Mesendoderm (in vitro differentiated cells): Measurements from ENCODE around the gene COL12A1.
A peak's percentile ranks its signal among the peaks of the same experiment; 100 is the strongest.

Experiments used
- DNase-seq: peaks from one replicate; pipeline ENCODE4 v3.0.0; 2013
- H2AK5ac ChIP-seq: 2 replicates; pipeline ENCODE4 v1.6.1; 2013; ENCODE audit warnings: low read length, inconsistent platforms
- H2BK120ac ChIP-seq: 2 replicates; pipeline ENCODE4 v1.6.1; 2013; ENCODE audit warnings: low read depth, mild to moderate bottlenecking, low read length, moderate library complexity, mixed read lengths
- H2BK15ac ChIP-seq: replicated peaks from 2 replicates; pipeline ENCODE4 v1.6.1; 2013; ENCODE audit warnings: low read depth, mild to moderate bottlenecking, moderate library complexity
- H2BK5ac ChIP-seq: 2 replicates; pipeline ENCODE4 v1.6.1; 2013; ENCODE audit warnings: low read length, inconsistent platforms
- H3K18ac ChIP-seq: 2 replicates; pipeline ENCODE4 v1.6.1; 2013; ENCODE audit warnings: mild to moderate bottlenecking, low read length, mixed read lengths
- H3K23ac ChIP-seq: one replicate; pipeline ENCODE4 v1.6.1; 2013; ENCODE audit warnings: low read length
- H3K27ac ChIP-seq: 2 replicates; pipeline ENCODE4 v1.5.1; 2013; ENCODE audit warnings: low read depth, mild to moderate bottlenecking, inconsistent platforms, low read length, moderate library complexity
- H3K27me3 ChIP-seq: 2 replicates; pipeline ENCODE4 v1.6.1; 2013; ENCODE audit warnings: low read length, control low read depth, mild to moderate bottlenecking, inconsistent platforms; ENCODE audit not compliant: insufficient read depth, poor library complexity
- H3K36me3 ChIP-seq: 2 replicates; pipeline ENCODE4 v1.6.1; 2013; ENCODE audit warnings: low read length, inconsistent platforms; ENCODE audit not compliant: control insufficient read depth, insufficient read depth
- H3K4ac ChIP-seq: one replicate; pipeline ENCODE4 v1.6.1; 2013; ENCODE audit warnings: low read depth, mild to moderate bottlenecking, low read length, moderate library complexity
- H3K4me1 ChIP-seq: 2 replicates; pipeline ENCODE4 v1.6.1; 2013; ENCODE audit warnings: low read depth, low read length, inconsistent platforms; ENCODE audit not compliant: control insufficient read depth
- H3K4me2 ChIP-seq: 2 replicates; pipeline ENCODE4 v1.6.1; 2013; ENCODE audit warnings: low read length
- H3K4me3 ChIP-seq: 2 replicates; pipeline ENCODE4 v1.5.1; 2013; ENCODE audit warnings: mild to moderate bottlenecking, low read length
- H3K56ac ChIP-seq: one replicate; pipeline ENCODE4 v1.6.1; 2013; ENCODE audit warnings: low read length
- H3K79me1 ChIP-seq: 2 replicates; pipeline ENCODE4 v1.6.1; 2013; ENCODE audit warnings: low read length, inconsistent platforms
- H3K79me2 ChIP-seq: 2 replicates; pipeline ENCODE4 v1.6.1; 2013; ENCODE audit warnings: mild to moderate bottlenecking, low read length; ENCODE audit not compliant: control insufficient read depth, insufficient read depth
- H3K9ac ChIP-seq: 2 replicates; pipeline ENCODE4 v1.6.1; 2013; ENCODE audit warnings: low read length, inconsistent platforms
- H4K5ac ChIP-seq: one replicate; pipeline ENCODE4 v1.6.1; 2013; ENCODE audit warnings: low read length
- H4K8ac ChIP-seq: one replicate; pipeline ENCODE4 v1.6.1; 2013; ENCODE audit warnings: low read depth, mild to moderate bottlenecking, control low read depth, low read length, moderate library complexity
- WGBS: extraction: QIAGEN DNeasy Blood & Tissue Kit; methylation state at CpG from one replicate; pipeline ENCODE4 v1.1.7; 2013; ENCODE audit warnings: low lambda C conversion rate, missing lambda C conversion rate; ENCODE audit not compliant: insufficient coverage; ENCODE audit errors: extremely low coverage; 5-methylcytosine and 5-hydroxymethylcytosine counted together

COL12A1 gene

GRCh38 chr6:75166236-75166635 lies 39.6 kb downstream of the COL12A1 start:
- no peaks in the 10 kb centered on the region for H3K79me1 ChIP-seq
- no peak overlapping the region for H3K18ac ChIP-seq
- no peak overlapping the region for H4K8ac ChIP-seq
- H3K4me1 ChIP-seq: no peaks in the 10 kb centered on the region
- no peak overlapping the region for H2BK120ac ChIP-seq
- WGBS: no CpG with 5 or more reads among the region's 2 CpGs
- H3K9ac ChIP-seq: no peak overlapping the region
- no peak overlapping the region for H2BK15ac ChIP-seq
- H3K27me3 ChIP-seq: no peaks in the 10 kb centered on the region
- no peak overlapping the region for H3K4ac ChIP-seq
- H2BK5ac ChIP-seq: no peak overlapping the region
- H3K23ac ChIP-seq: no peak overlapping the region
- no peaks in the 10 kb centered on the region for H3K36me3 ChIP-seq
- H3K56ac ChIP-seq: no peak overlapping the region
- no peaks in the 10 kb centered on the region for H3K79me2 ChIP-seq
- no peak overlapping the region for H3K4me2 ChIP-seq
- DNase-seq: no peak
- H3K4me3 ChIP-seq: no peak overlapping the region
- no peak overlapping the region for H3K27ac ChIP-seq
- no peak overlapping the region for H2AK5ac ChIP-seq
- no peak overlapping the region for H4K5ac ChIP-seq

- Histone ChIP-seq H2BK5ac (no peak overlapping the region), H3K56ac (no peak overlapping the region), H2BK120ac (no peak overlapping the region), H3K18ac (no peak overlapping the region), H3K27ac (no peak overlapping the region), H3K79me2 (no peaks in the 10 kb centered on the region), H4K8ac (no peak overlapping the region), H2AK5ac (no peak overlapping the region), H3K36me3 (no peaks in the 10 kb centered on the region), H3K23ac (no peak overlapping the region), H3K9ac (no peak overlapping the region), H3K27me3 (no peaks in the 10 kb centered on the region), H3K4me2 (no peak overlapping the region), H3K4me1 (no peaks in the 10 kb centered on the region), H3K79me1 (no peaks in the 10 kb centered on the region), H3K4me3 (no peak overlapping the region), H3K4ac (no peak overlapping the region), H2BK15ac (no peak overlapping the region), H4K5ac (no peak overlapping the region)
- DNase-seq: no peak
Measured at GRCh38 chr6:75158176-75158575, 47.7 kb downstream of the COL12A1 start.

GRCh38 chr6:75157336-75157735 lies 48.5 kb downstream of the COL12A1 start:
- no peak overlapping the region for H3K56ac ChIP-seq
- H4K5ac ChIP-seq: no peak overlapping the region
- H3K27ac ChIP-seq: no peak overlapping the region
- no peak overlapping the region for H3K4me2 ChIP-seq
- WGBS: no CpG with 5 or more reads among the region's 2 CpGs
- H2BK15ac ChIP-seq: no peak overlapping the region
- H3K23ac ChIP-seq: no peak overlapping the region
- DNase-seq: no peak
- H3K4me3 ChIP-seq: no peak overlapping the region
- no peaks in the 10 kb centered on the region for H3K36me3 ChIP-seq
- no peaks in the 10 kb centered on the region for H3K79me2 ChIP-seq
- no peak overlapping the region for H3K18ac ChIP-seq
- H3K9ac ChIP-seq: no peak overlapping the region
- no peaks in the 10 kb centered on the region for H3K27me3 ChIP-seq
- no peaks in the 10 kb centered on the region for H3K79me1 ChIP-seq
- no peak overlapping the region for H3K4ac ChIP-seq
- H2AK5ac ChIP-seq: no peak overlapping the region
- no peak overlapping the region for H2BK120ac ChIP-seq
- H4K8ac ChIP-seq: no peak overlapping the region
- H3K4me1 ChIP-seq: no peaks in the 10 kb centered on the region
- no peak overlapping the region for H2BK5ac ChIP-seq

- H4K8ac ChIP-seq: no peak overlapping the region
- H3K27me3 ChIP-seq: no peaks in the 10 kb centered on the region
- no peaks in the 10 kb centered on the region for H3K79me2 ChIP-seq
- no peak overlapping the region for H3K4me3 ChIP-seq
- H2BK120ac ChIP-seq: no peak overlapping the region
- H3K4me2 ChIP-seq: no peak overlapping the region
- H3K4me1 ChIP-seq: no peaks in the 10 kb centered on the region
- peak; percentile 57 for DNase-seq
- H3K27ac ChIP-seq: no peak overlapping the region
- no peak overlapping the region for H2BK5ac ChIP-seq
- no peak overlapping the region for H3K9ac ChIP-seq
- H3K23ac ChIP-seq: no peak overlapping the region
- H2BK15ac ChIP-seq: no peak overlapping the region
- H2AK5ac ChIP-seq: no peak overlapping the region
- no CpG with 5 or more reads among the region's 8 CpGs for WGBS
- no peaks in the 10 kb centered on the region for H3K79me1 ChIP-seq
- H3K56ac ChIP-seq: no peak overlapping the region
- H3K36me3 ChIP-seq: no peaks in the 10 kb centered on the region
- H3K18ac ChIP-seq: no peak overlapping the region
- H4K5ac ChIP-seq: no peak overlapping the region
- no peak overlapping the region for H3K4ac ChIP-seq
Measured at GRCh38 chr6:75156186-75156878, 49.5 kb downstream of the COL12A1 start.

- Histone ChIP-seq H3K4me2 (no peak overlapping the region), H3K27ac (no peak overlapping the region), H3K36me3 (no peaks in the 10 kb centered on the region), H3K9ac (no peak overlapping the region), H3K4me1 (no peaks in the 10 kb centered on the region), H4K8ac (no peak overlapping the region), H3K18ac (no peak overlapping the region), H3K56ac (no peak overlapping the region), H3K4me3 (no peak overlapping the region), H3K79me2 (no peaks in the 10 kb centered on the region), H3K27me3 (no peaks in the 10 kb centered on the region), H2AK5ac (no peak overlapping the region), H4K5ac (no peak overlapping the region), H3K4ac (peak overlapping the region; percentile 31), H2BK5ac (no peak overlapping the region), H3K23ac (no peak overlapping the region), H2BK120ac (no peak overlapping the region), H2BK15ac (no peak overlapping the region), H3K79me1 (no peaks in the 10 kb centered on the region)
- WGBS: no CpG with 5 or more reads among the region's 5 CpGs
- DNase-seq: no peak
Measured at GRCh38 chr6:75155631-75156030, 50.2 kb downstream of the COL12A1 start.

- no peak overlapping the region for H2BK15ac ChIP-seq
- H4K5ac ChIP-seq: no peak overlapping the region
- no peak overlapping the region for H2AK5ac ChIP-seq
- no peak overlapping the region for H3K23ac ChIP-seq
- H4K8ac ChIP-seq: no peak overlapping the region
- no peak overlapping the region for H3K18ac ChIP-seq
- no peaks in the 10 kb centered on the region for H3K79me2 ChIP-seq
- H2BK120ac ChIP-seq: no peak overlapping the region
- H3K4me3 ChIP-seq: no peak overlapping the region
- no peaks in the 10 kb centered on the region for H3K36me3 ChIP-seq
- H3K4ac ChIP-seq: no peak overlapping the region
- DNase-seq: no peak
- no peaks in the 10 kb centered on the region for H3K4me1 ChIP-seq
- H2BK5ac ChIP-seq: no peak overlapping the region
- H3K27me3 ChIP-seq: no peaks in the 10 kb centered on the region
- H3K56ac ChIP-seq: no peak overlapping the region
- no peak overlapping the region for H3K27ac ChIP-seq
- H3K4me2 ChIP-seq: no peak overlapping the region
- no CpG with 5 or more reads among the region's 1 CpG for WGBS
- H3K9ac ChIP-seq: no peak overlapping the region
- no peaks in the 10 kb centered on the region for H3K79me1 ChIP-seq
Measured at GRCh38 chr6:75154973-75155372, 50.9 kb downstream of the COL12A1 start.
